IMR-90 (cell line): ENCODE data around the gene SLCO3A1. TPM values are rescaled to one million over a fixed set of nuclear protein-coding genes. Genes with fewer than 3 reads are reported as not detected.
"Not testable (repeated sequence)": the region's sequence is repeated elsewhere in the genome, so short reads cannot be mapped to it uniquely, and the experiment has no call there.

ENCODE experiments used
- ATAC-seq: fragments of 200-7000 bp; cut with Tn5 transposase; 2 replicates; pipeline ENCODE4 v1.9.1; 2020; ENCODE audit warnings: low read depth, mild to moderate bottlenecking, moderate library complexity
- BruUV-seq: library from RNA; stranded (reverse); fragments of 400-500 nt; replicated peaks from 2 replicates; lab custom pipeline; 2021; lab: Mats Ljungman, UMichigan
- CTCF ChIA-PET: fragments of 300-600 bp; formaldehyde crosslinking; extraction: SDS; loops from one replicate; lab custom pipeline; 2021; ENCODE audit warnings: antibody characterized with exemption; lab: Yijun Ruan, JAX
- POLR2A ChIA-PET: fragments of 300-600 bp; sonication (Branson Sonifier 250); formaldehyde crosslinking; loops from one replicate; lab custom pipeline; 2022; ENCODE audit warnings: antibody characterized with exemption; ENCODE audit not compliant: unreplicated experiment; lab: Charles Lee
- DNase-seq: peaks from one replicate; pipeline ENCODE4 v3.0.0; 2013
- H2AFZ ChIP-seq: replicated peaks from 2 replicates; pipeline ENCODE3; 2013; ENCODE audit warnings: low read length, mild to moderate bottlenecking; ENCODE audit not compliant: poor library complexity
- H2AK5ac ChIP-seq: 2 replicates; pipeline ENCODE4 v1.6.1; 2013; ENCODE audit warnings: low read depth, low read length, inconsistent platforms
- H2AK9ac ChIP-seq: replicated peaks from 2 replicates; pipeline ENCODE3; 2013; ENCODE audit warnings: mild to moderate bottlenecking, low read depth, low read length, moderate library complexity; ENCODE audit not compliant: poor library complexity
- H2BK120ac ChIP-seq: 2 replicates; pipeline ENCODE4 v1.6.1; 2013; ENCODE audit warnings: low read depth, low read length, inconsistent platforms
- H2BK15ac ChIP-seq: 3 replicates; pipeline ENCODE4 v1.6.1; 2013; ENCODE audit warnings: low read depth, low read length, inconsistent platforms
- H2BK20ac ChIP-seq: 2 replicates; pipeline ENCODE4 v1.6.1; 2013; ENCODE audit warnings: low read depth, mild to moderate bottlenecking, inconsistent platforms, low read length, moderate library complexity
- H2BK5ac ChIP-seq: 2 replicates; pipeline ENCODE4 v1.6.1; 2013; ENCODE audit warnings: mild to moderate bottlenecking, low read depth, low read length, inconsistent platforms; ENCODE audit not compliant: poor library complexity, severe bottlenecking
- H3K14ac ChIP-seq: replicated peaks from 2 replicates; pipeline ENCODE4 v1.6.1; 2013; ENCODE audit warnings: low read depth, low read length, inconsistent platforms
- H3K18ac ChIP-seq: 2 replicates; pipeline ENCODE4 v1.6.1; 2013; ENCODE audit warnings: low read depth, low read length, control low read depth
- H3K23ac ChIP-seq: 2 replicates; pipeline ENCODE4 v1.6.1; 2013; ENCODE audit warnings: low read depth, low read length, inconsistent platforms
- H3K27ac ChIP-seq: 2 replicates; pipeline ENCODE4 v1.5.1; 2013; ENCODE audit warnings: mild to moderate bottlenecking, control low read depth, low read length; ENCODE audit not compliant: insufficient read depth
- H3K27me3 ChIP-seq: 2 replicates; pipeline ENCODE4 v1.6.1; 2013; ENCODE audit warnings: low read length; ENCODE audit not compliant: control insufficient read depth, insufficient read depth
- H3K36me3 ChIP-seq: 2 replicates; pipeline ENCODE4 v1.6.1; 2013; ENCODE audit warnings: low read length, mixed read lengths; ENCODE audit not compliant: control insufficient read depth, insufficient read depth
- H3K4ac ChIP-seq: 2 replicates; pipeline ENCODE4 v1.6.1; 2013; ENCODE audit warnings: low read depth, low read length, inconsistent platforms
- H3K4me1 ChIP-seq: 2 replicates; pipeline ENCODE4 v1.6.1; 2013; ENCODE audit warnings: low read length, mixed read lengths; ENCODE audit not compliant: control insufficient read depth, insufficient read depth
- H3K4me2 ChIP-seq: 2 replicates; pipeline ENCODE4 v1.6.1; 2013; ENCODE audit warnings: low read depth, mild to moderate bottlenecking, control low read depth, low read length, moderate library complexity
- H3K4me3 ChIP-seq: 2 replicates; pipeline ENCODE4 v1.5.1; 2013; ENCODE audit warnings: low read depth, mild to moderate bottlenecking, control low read depth, low read length, moderate library complexity; ENCODE audit not compliant: insufficient read depth
- H3K56ac ChIP-seq: 2 replicates; pipeline ENCODE4 v1.6.1; 2013; ENCODE audit warnings: low read length, inconsistent platforms; ENCODE audit not compliant: insufficient read depth; ENCODE audit errors: extremely low read depth
- H3K79me1 ChIP-seq, 2 experiments: 2 replicates each; pipeline ENCODE4 v1.6.1; 2013; ENCODE audit warnings: low read length in 2 of 2, inconsistent platforms in 1 of 2, low read depth in 1 of 2
- H3K9ac ChIP-seq: 2 replicates; pipeline ENCODE4 v1.6.1; 2013; ENCODE audit warnings: low read depth, low read length, control low read depth
- H3K9me1 ChIP-seq: 2 replicates; pipeline ENCODE4 v1.6.1; 2013; ENCODE audit warnings: low read length, inconsistent platforms; ENCODE audit not compliant: insufficient read depth
- H3K9me3 ChIP-seq: 2 replicates; pipeline ENCODE4 v1.6.1; 2013; ENCODE audit warnings: low read length; ENCODE audit not compliant: control insufficient read depth, insufficient read depth
- H4K20me1 ChIP-seq: 2 replicates; pipeline ENCODE4 v1.6.1; 2013; ENCODE audit warnings: low read length, inconsistent platforms; ENCODE audit not compliant: insufficient read depth
- H4K5ac ChIP-seq: 2 replicates; pipeline ENCODE4 v1.6.1; 2013; ENCODE audit warnings: mild to moderate bottlenecking, low read depth, low read length, control low read depth
- H4K8ac ChIP-seq, 2 experiments: 2 replicates each; pipeline ENCODE4 v1.6.1; 2013; ENCODE audit warnings: low read depth in 2 of 2, low read length in 2 of 2, control low read depth in 1 of 2, inconsistent platforms in 1 of 2
- H4K91ac ChIP-seq: 2 replicates; pipeline ENCODE4 v1.6.1; 2013; ENCODE audit warnings: low read depth, low read length, inconsistent platforms; ENCODE audit not compliant: insufficient read depth
- WGBS, 2 experiments: methylation state at CpG; one replicate each; pipeline versions ENCODE4 v1.1.5 to v1.1.7; 2013; ENCODE audit warnings: missing lambda C conversion rate in 2 of 2; ENCODE audit not compliant: insufficient read length in 1 of 2; ENCODE audit errors: extremely low coverage in 2 of 2; 5-methylcytosine and 5-hydroxymethylcytosine counted together
- dilution Hi-C: fragments of 300-500 bp; cut with HindIII; formaldehyde crosslinking; loops from one replicate; pipeline ENCODE4 v1.14.3; 2018; ENCODE audit warnings: low sequenced_read_pairs; ENCODE audit not compliant: unreplicated experiment
- in situ Hi-C: fragments of 300-500 bp; cut with MboI; formaldehyde crosslinking; loops from 3 replicates; pipeline ENCODE4 v1.14.3; 2019; ENCODE audit warnings: low sequenced_read_pairs, inconsistent platforms, mixed read lengths
- intact Hi-C: fragments of 100-400 bp; cut with micrococcal nuclease; formaldehyde crosslinking; loops from 2 replicates; pipeline ENCODE4 v1.10.0; 2022
- polyA plus RNA-seq, 3 experiments: library from polyadenylated mRNA; depleted of rRNA; stranded (reverse); fragments of >200 nt; gene quantifications; 2 replicates each; pipeline ENCODE4 v1.2.3, GENCODE V29; 2012; ENCODE audit warnings: low replicate concordance in 1 of 3
- total RNA-seq: library from RNA; depleted of rRNA; stranded (reverse); fragments of >200 nt; gene quantifications from 2 replicates; pipeline ENCODE4 v1.2.3, GENCODE V29; 2012

SLCO3A1 gene
- total and polyA plus RNA-seq, 2 of the 4 experiments (the other 2 are of a cell fraction) = 4.7 to 8.1 TPM

DNA sequence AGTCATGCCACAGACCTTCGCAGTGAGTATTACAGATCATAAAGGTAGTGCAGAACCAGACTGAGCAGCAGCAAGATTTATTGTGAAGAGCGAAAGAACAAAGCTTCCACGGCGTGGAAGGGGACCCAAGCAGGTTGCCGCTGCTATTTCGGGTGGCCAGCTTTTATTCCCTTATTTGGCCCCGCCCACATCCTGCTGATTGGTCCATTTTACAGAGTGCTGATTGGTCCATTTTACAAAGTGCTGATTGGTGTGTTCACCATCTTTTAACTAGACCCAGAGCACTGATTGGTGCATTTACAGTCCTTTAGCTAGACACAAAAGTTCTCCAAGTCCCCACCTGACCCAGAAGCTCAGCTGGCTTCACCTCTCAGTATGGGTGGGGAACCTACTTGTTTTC, 110.2 kb downstream of the SLCO3A1 start:
- H2BK15ac ChIP-seq, ATAC-seq, H2BK120ac ChIP-seq, dilution Hi-C loops, H3K14ac ChIP-seq, H3K27me3 ChIP-seq, H3K27ac ChIP-seq, H3K9me3 ChIP-seq, intact Hi-C loops, H3K79me1 ChIP-seq, H3K4me3 ChIP-seq, H3K9me1 ChIP-seq, H3K56ac ChIP-seq, H3K4ac ChIP-seq, H2AFZ ChIP-seq, H2BK20ac ChIP-seq, in situ Hi-C loops, DNase-seq, H4K91ac ChIP-seq, H3K36me3 ChIP-seq, H2BK5ac ChIP-seq, H3K23ac ChIP-seq, H4K20me1 ChIP-seq, CTCF ChIA-PET, H2AK9ac ChIP-seq, H3K9ac ChIP-seq, H4K8ac ChIP-seq, H3K4me2 ChIP-seq, H3K18ac ChIP-seq, H3K4me1 ChIP-seq, H2AK5ac ChIP-seq, BruUV-seq, H4K5ac ChIP-seq, POLR2A ChIA-PET: not testable (repeated sequence)
- 94% methylated on average over 3 of the region's 7 CpGs; no CpG with 5 or more reads in 1 of the 2 experiments for WGBS, 2 experiments
